Spleen (tissue), 7 donors: ENCODE measurements around the gene HINT1.

Source experiments
- POLR2A ChIP-seq, 3 donors: fragments of 450-650 bp; IDR thresholded peaks; one replicate each; pipeline ENCODE4 v1.5.1; 2017; ENCODE audit warnings: antibody characterized with exemption in 3 of 3, mild to moderate bottlenecking in 1 of 3
- POLR2AphosphoS5 ChIP-seq, 3 donors: sonication (generic); formaldehyde crosslinking; IDR thresholded peaks; one replicate each; pipeline ENCODE4 v1.5.1; 2017; ENCODE audit warnings: antibody characterized with exemption in 3 of 3
- TF ChIP-seq, protein P1 (sequence below), 11 experiments: fragments of 200-600 bp in 7 of 11; fragments of 450-650 bp in 4 of 11; sonication (generic) in 4 of 11; IDR thresholded peaks in 8 of 11; conservative IDR thresholded peaks in 3 of 11; 1 replicate in 7 of 11; 2 replicates in 4 of 11; pipeline versions ENCODE4 v1.4.0 to v1.8.0; 2016 to 2021; ENCODE audit warnings: antibody characterized with exemption in 11 of 11, inconsistent platforms in 4 of 11, mild to moderate bottlenecking in 1 of 11
- donor health status: DM: no; HTN: no; CAD: no; lungs with moderate emphysema.
- donor health status: DM: no; HTN: no; CAD: no.
- donor health status: DM: no; HTN: no; CAD: no.

DNA sequence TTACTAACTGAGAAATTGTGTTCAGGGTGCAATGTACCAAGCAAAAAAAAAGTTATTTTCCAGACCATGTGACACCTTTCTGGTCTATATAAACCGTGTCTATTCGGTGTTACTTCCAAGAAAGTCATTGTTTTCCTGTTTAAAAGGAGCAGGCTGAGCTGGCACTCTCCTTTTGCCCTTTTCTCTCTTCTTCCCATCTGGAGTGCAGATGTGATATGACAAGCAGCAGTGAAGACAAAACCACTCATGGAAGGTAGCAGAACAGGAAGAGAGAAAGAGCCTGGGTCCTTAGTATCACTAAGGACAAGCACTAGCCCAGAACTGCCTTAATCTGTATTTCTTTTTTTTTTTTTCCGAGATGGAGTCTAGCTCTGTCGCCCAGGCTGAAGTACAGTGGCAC, 31.3 kb upstream of the HINT1 start:
- TF ChIP-seq, protein P1, sequence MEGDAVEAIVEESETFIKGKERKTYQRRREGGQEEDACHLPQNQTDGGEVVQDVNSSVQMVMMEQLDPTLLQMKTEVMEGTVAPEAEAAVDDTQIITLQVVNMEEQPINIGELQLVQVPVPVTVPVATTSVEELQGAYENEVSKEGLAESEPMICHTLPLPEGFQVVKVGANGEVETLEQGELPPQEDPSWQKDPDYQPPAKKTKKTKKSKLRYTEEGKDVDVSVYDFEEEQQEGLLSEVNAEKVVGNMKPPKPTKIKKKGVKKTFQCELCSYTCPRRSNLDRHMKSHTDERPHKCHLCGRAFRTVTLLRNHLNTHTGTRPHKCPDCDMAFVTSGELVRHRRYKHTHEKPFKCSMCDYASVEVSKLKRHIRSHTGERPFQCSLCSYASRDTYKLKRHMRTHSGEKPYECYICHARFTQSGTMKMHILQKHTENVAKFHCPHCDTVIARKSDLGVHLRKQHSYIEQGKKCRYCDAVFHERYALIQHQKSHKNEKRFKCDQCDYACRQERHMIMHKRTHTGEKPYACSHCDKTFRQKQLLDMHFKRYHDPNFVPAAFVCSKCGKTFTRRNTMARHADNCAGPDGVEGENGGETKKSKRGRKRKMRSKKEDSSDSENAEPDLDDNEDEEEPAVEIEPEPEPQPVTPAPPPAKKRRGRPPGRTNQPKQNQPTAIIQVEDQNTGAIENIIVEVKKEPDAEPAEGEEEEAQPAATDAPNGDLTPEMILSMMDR (IDR thresholded peaks at IDR 0.05 in 8 of 11, conservative IDR thresholded peaks at IDR 0.05 in 3 of 11) = no peak
- no peak for TF ChIP-seq POLR2A (IDR thresholded peaks at IDR 0.05)
- TF ChIP-seq POLR2AphosphoS5 (IDR thresholded peaks at IDR 0.05) = no peak
